GM18511 (cell line): ENCODE data around the gene TENT5C.

ENCODE experiments used
- ATAC-seq: cut with Tn5 transposase; IDR thresholded peaks from one replicate; pipeline ENCODE4 v1.9.1; 2021; ENCODE audit warnings: mild to moderate bottlenecking, moderate library complexity; ENCODE audit not compliant: unreplicated experiment

The TENT5C gene

GRCh38 chr1:117673405-117673804, 67.6 kb downstream of the TENT5C start:
- no peak for ATAC-seq

- ATAC-seq, result peak; percentile 68
Observed at GRCh38 chr1:117674521-117675400, 68.9 kb downstream of the TENT5C start.

GRCh38 chr1:117675907-117676430, 70.1 kb downstream of the TENT5C start:
- ATAC-seq, result no peak

GRCh38 chr1:117676615-117677130, 70.8 kb downstream of the TENT5C start:
- no peak for ATAC-seq
